Measurements from ENCODE around the gene CCT7.

The CCT7 gene

DNA sequence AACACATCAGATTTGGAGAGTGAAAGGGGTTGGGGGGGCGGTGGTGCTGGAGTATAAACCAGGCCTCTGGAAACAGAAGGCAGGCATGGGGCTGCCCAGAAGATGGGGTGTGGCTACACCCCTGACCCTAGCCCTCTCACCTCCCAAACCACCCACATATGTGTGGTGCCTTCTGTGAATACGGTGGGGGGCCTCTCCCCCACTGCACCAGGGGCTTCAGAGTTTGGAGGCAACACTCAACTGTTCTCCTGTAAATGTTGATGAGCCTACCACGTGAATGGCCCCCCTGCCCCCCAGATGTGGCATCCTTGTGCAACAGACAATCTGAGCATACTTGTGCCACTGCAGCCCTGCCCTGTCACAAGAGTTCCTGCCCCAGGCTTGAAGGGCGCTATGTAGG is 30.7 kb downstream of the CCT7 start:
- Histone ChIP-seq H3K4me1 (no peaks in the 10 kb centered on the region), H3K4me2 (ENCODE audit: low read length) (no peak overlapping the region), H3K27ac (no peak overlapping the region), H3K27me3 (ENCODE audit: control insufficient read depth, insufficient read depth, low read length) (no peaks in the 10 kb centered on the region), H3K36me3 (ENCODE audit: control insufficient read depth, insufficient read depth, low read length) (no peaks in the 10 kb centered on the region), H3K4me3 (ENCODE audit: low read depth, low read length) (no peak overlapping the region), H3K9ac (no peak overlapping the region), H3K79me2 (peaks cover 4% of the 10 kb centered on the region), H2AFZ (no peak overlapping the region), H3K9me3 (ENCODE audit: control insufficient read depth, low read length) (no peaks in the 10 kb centered on the region)
- TF ChIP-seq CTCF (IDR thresholded peaks at IDR 0.05), result no peak

DNA sequence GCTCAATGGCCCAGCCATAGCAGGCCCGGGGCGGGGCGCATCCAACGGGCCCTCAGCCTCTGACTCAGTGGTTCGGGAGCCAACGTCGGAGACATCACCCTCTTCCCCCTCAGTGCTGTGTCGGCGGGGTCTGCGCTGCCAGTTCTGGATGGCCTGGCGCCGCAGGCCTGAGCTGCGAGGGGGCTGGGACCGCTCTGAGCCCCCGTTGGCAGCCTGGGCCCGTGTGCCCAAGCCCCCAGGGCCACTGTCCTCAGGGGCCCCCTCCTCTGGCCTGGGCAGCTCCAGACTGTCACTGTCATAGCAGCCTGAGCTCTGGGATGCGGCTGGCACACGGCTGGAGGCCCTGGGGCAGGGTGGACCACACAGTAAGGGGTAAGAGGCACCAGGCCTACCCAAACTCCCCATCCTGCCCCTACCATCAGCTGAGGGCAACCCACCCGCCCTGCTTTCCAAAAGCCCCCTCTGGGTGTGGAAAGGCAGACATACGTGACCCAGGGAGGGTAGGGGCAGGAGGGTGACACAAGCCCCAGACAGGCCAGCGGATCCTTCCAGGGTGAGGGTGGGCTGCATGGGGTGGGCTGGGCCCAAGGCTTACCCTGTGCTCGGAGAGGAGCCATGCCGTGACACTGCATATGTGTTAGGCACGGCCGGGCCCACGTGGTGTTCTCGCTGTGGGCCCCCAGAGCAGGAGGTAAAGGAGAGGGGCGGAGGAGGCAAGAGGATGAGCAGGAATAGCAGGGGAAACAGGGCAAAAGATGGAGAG is 31.4 kb downstream of the CCT7 start:
- Histone ChIP-seq H3K4me1 (no peaks in the 10 kb centered on the region), H3K4me3 (ENCODE audit: low read depth, low read length) (no peak overlapping the region), H3K4me2 (ENCODE audit: low read length) (no peak overlapping the region), H3K36me3 (ENCODE audit: control insufficient read depth, insufficient read depth, low read length) (no peaks in the 10 kb centered on the region), H3K9ac (no peak overlapping the region), H3K79me2 (peaks cover 4% of the 10 kb centered on the region), H2AFZ (no peak overlapping the region), H3K9me3 (ENCODE audit: control insufficient read depth, low read length) (no peaks in the 10 kb centered on the region), H3K27ac (no peak overlapping the region), H3K27me3 (ENCODE audit: control insufficient read depth, insufficient read depth, low read length) (no peaks in the 10 kb centered on the region)
- no peak for TF ChIP-seq CTCF (IDR thresholded peaks at IDR 0.05)

GRCh38 chr2:73266061-73266901 is 32.2 kb downstream of the CCT7 start:
- Histone ChIP-seq H3K4me2 (ENCODE audit: low read length) (no peak overlapping the region), H3K36me3 (ENCODE audit: control insufficient read depth, insufficient read depth, low read length) (no peaks in the 10 kb centered on the region), H3K27ac (no peak overlapping the region), H3K4me1 (no peaks in the 10 kb centered on the region), H3K27me3 (ENCODE audit: control insufficient read depth, insufficient read depth, low read length) (no peaks in the 10 kb centered on the region), H2AFZ (no peak overlapping the region), H3K9ac (no peak overlapping the region), H3K4me3 (ENCODE audit: low read depth, low read length) (no peak overlapping the region), H3K9me3 (ENCODE audit: control insufficient read depth, low read length) (no peaks in the 10 kb centered on the region), H3K79me2 (peaks cover 4% of the 10 kb centered on the region)
- TF ChIP-seq CTCF (IDR thresholded peaks at IDR 0.05), result no peak

GRCh38 chr2:73267008-73267407 is 32.9 kb downstream of the CCT7 start:
- no peak for TF ChIP-seq CTCF (IDR thresholded peaks at IDR 0.05)
- no peak overlapping the region for H3K9ac ChIP-seq
- no peaks in the 10 kb centered on the region for H3K27me3 ChIP-seq (ENCODE audit: control insufficient read depth, insufficient read depth, low read length)

More at GRCh38 chr2:73267008-73267407, 32.9 kb downstream of the CCT7 start:
- Histone ChIP-seq H3K4me2 (ENCODE audit: low read length) (no peak overlapping the region), H3K36me3 (ENCODE audit: control insufficient read depth, insufficient read depth, low read length) (no peaks in the 10 kb centered on the region), H3K79me2 (peaks cover 4% of the 10 kb centered on the region), H2AFZ (no peak overlapping the region), H3K4me3 (ENCODE audit: low read depth, low read length) (no peak overlapping the region), H3K9me3 (ENCODE audit: control insufficient read depth, low read length) (no peaks in the 10 kb centered on the region), H3K27ac (no peak overlapping the region), H3K4me1 (no peaks in the 10 kb centered on the region)

All from parathyroid adenoma (tissue), 2 donors.